GM18508 (cell line): Measurements from ENCODE around the gene LAMB4.

Experiments
- ATAC-seq: cut with Tn5 transposase; IDR thresholded peaks from one replicate; pipeline ENCODE4 v1.9.1; 2021; ENCODE audit warnings: moderate number of reproducible peaks; ENCODE audit not compliant: insufficient read depth, unreplicated experiment

Gene LAMB4

GRCh38 chr7:108000875-108001763 lies 129.0 kb downstream of the LAMB4 start:
- ATAC-seq, result no peak

- no peak for ATAC-seq
These were observed 130.2 kb downstream of the LAMB4 start for GRCh38 chr7:107999779-108000560.

- ATAC-seq, result no peak
These were observed 131.3 kb downstream of the LAMB4 start for GRCh38 chr7:107998660-107999480.

GRCh38 chr7:107998150-107998549 lies 132.0 kb downstream of the LAMB4 start:
- no peak for ATAC-seq

- no peak for ATAC-seq
These were observed 133.9 kb downstream of the LAMB4 start for GRCh38 chr7:107996072-107996882.

- ATAC-seq, result no peak
These were observed 134.7 kb downstream of the LAMB4 start for GRCh38 chr7:107995184-107996071.

GRCh38 chr7:107994421-107995030 lies 135.6 kb downstream of the LAMB4 start:
- ATAC-seq, result no peak

GRCh38 chr7:107993891-107994291 lies 136.3 kb downstream of the LAMB4 start:
- ATAC-seq, result no peak

- no peak for ATAC-seq
These were observed 140.4 kb downstream of the LAMB4 start for GRCh38 chr7:107989618-107990373.

- ATAC-seq, result no peak
These were observed 147.2 kb downstream of the LAMB4 start for GRCh38 chr7:107982918-107983389.

GRCh38 chr7:107982042-107982840 lies 147.9 kb downstream of the LAMB4 start:
- ATAC-seq, result no peak

GRCh38 chr7:107981466-107981865 lies 148.7 kb downstream of the LAMB4 start:
- ATAC-seq, result no peak

GRCh38 chr7:107980671-107981190 lies 149.4 kb downstream of the LAMB4 start:
- no peak for ATAC-seq

- no peak for ATAC-seq
These were observed 150.0 kb downstream of the LAMB4 start for GRCh38 chr7:107980171-107980570.

- no peak for ATAC-seq
These were observed 151.2 kb downstream of the LAMB4 start for GRCh38 chr7:107978815-107979408.

- no peak for ATAC-seq
These were observed 153.1 kb downstream of the LAMB4 start for GRCh38 chr7:107977048-107977447.
